Measurements from ENCODE around the gene REEP1. TPM values are rescaled to one million over a fixed set of nuclear protein-coding genes. Genes with fewer than 3 reads are reported as not detected.

The REEP1 gene, protein sequence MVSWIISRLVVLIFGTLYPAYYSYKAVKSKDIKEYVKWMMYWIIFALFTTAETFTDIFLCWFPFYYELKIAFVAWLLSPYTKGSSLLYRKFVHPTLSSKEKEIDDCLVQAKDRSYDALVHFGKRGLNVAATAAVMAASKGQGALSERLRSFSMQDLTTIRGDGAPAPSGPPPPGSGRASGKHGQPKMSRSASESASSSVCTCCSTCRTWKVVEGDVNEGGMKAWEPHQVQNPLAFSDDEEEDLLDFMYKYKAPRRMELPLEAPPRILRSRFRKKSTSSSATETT
- 24.2 and 26.5 TPM in 2 replicates for total RNA-seq
- 20.8 and 21.5 TPM in 2 replicates for polyA plus RNA-seq

DNA sequence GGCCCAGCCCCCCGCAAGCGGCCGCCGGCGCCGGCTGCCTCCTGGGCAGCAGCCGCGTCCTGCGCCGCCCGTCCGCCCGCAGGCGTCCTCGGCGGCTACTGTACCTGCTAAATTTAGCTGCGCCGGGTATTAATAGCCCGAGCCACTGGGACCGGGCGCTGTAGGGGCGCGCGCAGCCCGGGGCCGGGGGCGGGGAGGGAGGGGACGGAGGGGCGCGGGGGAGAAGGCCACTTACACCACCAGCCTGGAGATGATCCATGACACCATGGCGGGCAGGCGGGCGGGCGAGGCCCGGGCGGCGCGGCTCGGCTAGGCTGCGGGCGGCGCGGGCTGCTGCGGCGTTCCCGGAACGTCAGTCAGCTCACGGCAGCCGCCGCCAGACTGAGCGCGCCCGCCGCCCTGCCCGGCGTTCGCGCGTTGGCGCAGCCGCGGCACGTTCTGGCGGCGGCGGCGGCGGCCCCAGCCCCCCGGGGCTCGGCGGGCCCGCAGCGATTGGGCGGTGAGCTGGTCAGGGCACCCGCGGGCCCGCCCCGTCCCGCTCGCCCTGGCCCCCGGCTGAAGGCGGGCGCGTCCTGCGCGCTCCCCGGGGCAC is at the start of gene REEP1:
Gene REEP1 (minus strand): TSS at position 383 of the 592 bp plus-strand sequence. CDS start 116 bp downstream, at position 267.
- Histone ChIP-seq H3K79me2 (no peaks in the 10 kb centered on the region), H2AFZ (peak within 1 kb of the TSS; percentile 56), H3K9me2 (replicated peaks; ENCODE audit: insufficient read depth) (no peaks in the 10 kb centered on the region), H3K4me1 (ENCODE audit: insufficient read depth) (peaks cover 4% of the 10 kb centered on the region), H3K9me3 (ENCODE audit: low read depth) (no peaks in the 10 kb centered on the region), H3K4me2 (peak within 1 kb of the TSS; percentile 97), H3K27me3 (peaks cover 42% of the 10 kb centered on the region), H4K20me1 (ENCODE audit: insufficient read depth, poor library complexity, severe bottlenecking) (no peaks in the 10 kb centered on the region), H3K4me3 (peak within 1 kb of the TSS; percentile 94), H3K36me3 (replicated peaks; ENCODE audit: insufficient read depth, low read depth) (no peaks in the 10 kb centered on the region), H3K27ac (peak within 1 kb of the TSS; percentile 31)
- WGBS (ENCODE audit: low lambda C conversion rate, missing lambda C conversion rate): 0% methylated on average over 33 of the region's 87 CpGs
- DNase-seq (ENCODE audit: low spot score): peak; percentile 69
- TF ChIP-seq CTCF (IDR thresholded peaks at IDR 0.05; ENCODE audit: poor library complexity) (no peak), EZH2 (IDR thresholded peaks at IDR 0.05; ENCODE audit: borderline replicate concordance) (no peak), EZH2phosphoT487 (IDR thresholded peaks at IDR 0.05; ENCODE audit: low read depth, severe bottlenecking, unreplicated experiment) (peak; percentile 25)

GRCh38 chr2:86383844-86384243 is 46.4 kb upstream of the REEP1 start:
- Histone ChIP-seq H3K9me3 (ENCODE audit: low read depth) (no peaks in the 10 kb centered on the region), H3K36me3 (replicated peaks; ENCODE audit: insufficient read depth, low read depth) (no peaks in the 10 kb centered on the region), H3K27me3 (no peaks in the 10 kb centered on the region), H4K20me1 (ENCODE audit: insufficient read depth, poor library complexity, severe bottlenecking) (no peaks in the 10 kb centered on the region), H3K79me2 (no peaks in the 10 kb centered on the region), H3K4me3 (no peak overlapping the region), H3K4me2 (no peak overlapping the region), H3K9me2 (replicated peaks; ENCODE audit: insufficient read depth) (no peaks in the 10 kb centered on the region), H2AFZ (no peak overlapping the region), H3K27ac (no peak overlapping the region), H3K4me1 (ENCODE audit: insufficient read depth) (no peaks in the 10 kb centered on the region)
- no peak for TF ChIP-seq EZH2phosphoT487 (IDR thresholded peaks at IDR 0.05; ENCODE audit: low read depth, severe bottlenecking, unreplicated experiment)
- no peak for TF ChIP-seq EZH2 (IDR thresholded peaks at IDR 0.05; ENCODE audit: borderline replicate concordance)
- TF ChIP-seq CTCF (IDR thresholded peaks at IDR 0.05; ENCODE audit: poor library complexity): no peak
- DNase-seq (ENCODE audit: low spot score): no peak
- WGBS (ENCODE audit: low lambda C conversion rate, missing lambda C conversion rate): 91% methylated on average over 1 of the region's 1 CpG

- Histone ChIP-seq H3K27me3 (no peaks in the 10 kb centered on the region), H3K9me2 (replicated peaks; ENCODE audit: insufficient read depth) (no peaks in the 10 kb centered on the region), H3K4me3 (no peak overlapping the region), H3K4me2 (no peak overlapping the region), H3K4me1 (ENCODE audit: insufficient read depth) (no peaks in the 10 kb centered on the region), H3K79me2 (no peaks in the 10 kb centered on the region), H3K9me3 (ENCODE audit: low read depth) (no peaks in the 10 kb centered on the region), H4K20me1 (ENCODE audit: insufficient read depth, poor library complexity, severe bottlenecking) (no peaks in the 10 kb centered on the region), H3K36me3 (replicated peaks; ENCODE audit: insufficient read depth, low read depth) (no peaks in the 10 kb centered on the region), H2AFZ (no peak overlapping the region), H3K27ac (no peak overlapping the region)
- 84% methylated on average over 2 of the region's 2 CpGs for WGBS (ENCODE audit: low lambda C conversion rate, missing lambda C conversion rate)
- TF ChIP-seq CTCF (IDR thresholded peaks at IDR 0.05; ENCODE audit: poor library complexity): no peak
- no peak for TF ChIP-seq EZH2 (IDR thresholded peaks at IDR 0.05; ENCODE audit: borderline replicate concordance)
- no peak for TF ChIP-seq EZH2phosphoT487 (IDR thresholded peaks at IDR 0.05; ENCODE audit: low read depth, severe bottlenecking, unreplicated experiment)
- DNase-seq (ENCODE audit: low spot score): no peak
Observed at GRCh38 chr2:86382698-86383097, 45.3 kb upstream of the REEP1 start.

Measured in hepatocyte (in vitro differentiated cells).